ENCODE measurements around the gene TRMT61A. TPM values are rescaled to one million over a fixed set of nuclear protein-coding genes. Genes with fewer than 3 reads are reported as not detected.

The TRMT61A gene
- total and polyA plus RNA-seq, 2 of the 13 experiments (the other 11 are each of a cell fraction or from before 2014, with no cell fraction given), result 6.5 to 13.6 TPM

- TF ChIP-seq ZNF749 (CRISPR knock-in tag; IDR thresholded peaks at IDR 0.05; ENCODE audit: borderline replicate concordance), result no peak
- no peak for TF ChIP-seq SIX4 (CRISPR knock-in tag; IDR thresholded peaks at IDR 0.05)
- no peak for TF ChIP-seq ZSCAN20 (CRISPR knock-in tag; IDR thresholded peaks at IDR 0.05; ENCODE audit: borderline replicate concordance)
- no peak for TF ChIP-seq ZC3H13 (CRISPR knock-in tag; IDR thresholded peaks at IDR 0.05)
- TF ChIP-seq MEF2D (CRISPR knock-in tag; IDR thresholded peaks at IDR 0.05), result no peak
- TF ChIP-seq ZNF792 (CRISPR knock-in tag; IDR thresholded peaks at IDR 0.05), result no peak
- no peak for TF ChIP-seq MEIS1 (CRISPR knock-in tag; IDR thresholded peaks at IDR 0.05; ENCODE audit: borderline replicate concordance)
- no peak for TF ChIP-seq SNRNP70 (IDR thresholded peaks at IDR 0.05; ENCODE audit: low read depth, low read length)
- no peak for TF ChIP-seq ZNF205 (CRISPR knock-in tag; IDR thresholded peaks at IDR 0.05)
- TF ChIP-seq RERE (CRISPR knock-in tag; IDR thresholded peaks at IDR 0.05; ENCODE audit: low read depth), result no peak
- no peak for TF ChIP-seq ZFP37 (CRISPR knock-in tag; IDR thresholded peaks at IDR 0.05; ENCODE audit: borderline replicate concordance)
- TF ChIP-seq RFX1 (IDR thresholded peaks at IDR 0.05), result peak; percentile 51; the same call in 1 of the 2 replicates
- no peak for TF ChIP-seq ZNF142 (CRISPR knock-in tag; IDR thresholded peaks at IDR 0.05)
- no peak for TF ChIP-seq ZNF30 (CRISPR knock-in tag; IDR thresholded peaks at IDR 0.05)
- TF ChIP-seq PRDM15 (CRISPR knock-in tag; IDR thresholded peaks at IDR 0.05), result no peak
These were observed 32.6 kb downstream of the TRMT61A start (continued) for GRCh38 chr14:103561381-103562178.
